ENCODE data around the gene PSTK.

Gene PSTK

GRCh38 chr10:122980209-122981065 lies at the start of gene PSTK:
PSTK (plus strand) TSS chr10:122980401; CDS start chr10:122980480, 79 bp downstream.
- peak; percentile 65 to 82 for DNase-seq (ENCODE audit: low read depth in 1 of 2, low spot score in 1 of 2)

GRCh38 chr10:122931088-122931906 lies 48.9 kb upstream of the PSTK start:
- no peak for DNase-seq (ENCODE audit: low read depth in 1 of 2, low spot score in 1 of 2)

GRCh38 chr10:122939133-122939855 lies 40.9 kb upstream of the PSTK start:
- DNase-seq (ENCODE audit: low read depth in 1 of 2, low spot score in 1 of 2) = no peak

GRCh38 chr10:122939856-122940543 lies 40.2 kb upstream of the PSTK start:
- no peak for DNase-seq (ENCODE audit: low read depth in 1 of 2, low spot score in 1 of 2)

GRCh38 chr10:122949296-122949695 lies 30.9 kb upstream of the PSTK start:
- no peak for DNase-seq (ENCODE audit: low read depth in 1 of 2, low spot score in 1 of 2)

- DNase-seq (ENCODE audit: low read depth in 1 of 2, low spot score in 1 of 2) = peak; percentile 91 to 97
These were observed 26.1 kb upstream of the PSTK start, which contains the start of gene C10orf88 for GRCh38 chr10:122953902-122954730. C10orf88 (minus strand) TSS chr10:122954227; CDS start chr10:122954178, 49 bp downstream.

- DNase-seq (ENCODE audit: low read depth in 1 of 2, low spot score in 1 of 2) = no peak
These were observed 25.5 kb upstream of the PSTK start for GRCh38 chr10:122954731-122955050.

GRCh38 chr10:122955892-122956291 lies 24.3 kb upstream of the PSTK start:
- DNase-seq (ENCODE audit: low read depth in 1 of 2, low spot score in 1 of 2) = no peak

- no peak for DNase-seq (ENCODE audit: low read depth in 1 of 2, low spot score in 1 of 2)
These were observed 22.7 kb upstream of the PSTK start for GRCh38 chr10:122957474-122957873.

- no peak for DNase-seq (ENCODE audit: low read depth in 1 of 2, low spot score in 1 of 2)
These were observed 17.8 kb upstream of the PSTK start for GRCh38 chr10:122962405-122962804.

- no peak for DNase-seq (ENCODE audit: low read depth in 1 of 2, low spot score in 1 of 2)
These were observed 13.3 kb upstream of the PSTK start for GRCh38 chr10:122966879-122967278.

GRCh38 chr10:122968698-122969097 lies 11.5 kb upstream of the PSTK start:
- no peak for DNase-seq (ENCODE audit: low read depth in 1 of 2, low spot score in 1 of 2)

- no peak for DNase-seq (ENCODE audit: low read depth in 1 of 2, low spot score in 1 of 2)
These were observed 6.2 kb upstream of the PSTK start for GRCh38 chr10:122974023-122974422.

- no peak for DNase-seq (ENCODE audit: low read depth in 1 of 2, low spot score in 1 of 2)
These were observed 5.6 kb upstream of the PSTK start for GRCh38 chr10:122974543-122975064.

GRCh38 chr10:122981066-122981464 lies 864 bp downstream of the PSTK start:
- DNase-seq (ENCODE audit: low read depth in 1 of 2, low spot score in 1 of 2) = no peak

GRCh38 chr10:122983898-122984297 lies 3.7 kb downstream of the PSTK start:
- no peak for DNase-seq (ENCODE audit: low read depth in 1 of 2, low spot score in 1 of 2)

GRCh38 chr10:122984708-122985107 lies 4.5 kb downstream of the PSTK start:
- DNase-seq (ENCODE audit: low read depth in 1 of 2, low spot score in 1 of 2) = no peak

GRCh38 chr10:122986335-122986734 lies 6.1 kb downstream of the PSTK start:
- no peak for DNase-seq (ENCODE audit: low read depth in 1 of 2, low spot score in 1 of 2)

GRCh38 chr10:122988501-122988900 lies 8.3 kb downstream of the PSTK start:
- no peak for DNase-seq (ENCODE audit: low read depth in 1 of 2, low spot score in 1 of 2)

GRCh38 chr10:122990278-122990677 lies 10.1 kb downstream of the PSTK start:
- no peak for DNase-seq (ENCODE audit: low read depth in 1 of 2, low spot score in 1 of 2)
